HG02759 (cell line): ENCODE data around the gene SNCAIP.

Experiments
- ATAC-seq: cut with Tn5 transposase; IDR thresholded peaks from one replicate; pipeline ENCODE4 v1.9.1; 2021; ENCODE audit warnings: mild to moderate bottlenecking, moderate library complexity; ENCODE audit not compliant: unreplicated experiment

SNCAIP gene

GRCh38 chr5:122311961-122312590 is at the start of gene SNCAIP:
SNCAIP (plus strand) TSS chr5:122312237; CDS start chr5:122391135, 78,898 bp downstream.
- ATAC-seq: peak; percentile 80

- ATAC-seq: no peak
These were observed 48.5 kb upstream of the SNCAIP start for GRCh38 chr5:122263352-122264030.

GRCh38 chr5:122264610-122265009 is 47.4 kb upstream of the SNCAIP start:
- no peak for ATAC-seq

- no peak for ATAC-seq
These were observed 44.9 kb upstream of the SNCAIP start for GRCh38 chr5:122267185-122267584.

- ATAC-seq: no peak
These were observed 38.3 kb upstream of the SNCAIP start for GRCh38 chr5:122273696-122274095.

- no peak for ATAC-seq
These were observed 28.4 kb upstream of the SNCAIP start for GRCh38 chr5:122283592-122283991.

GRCh38 chr5:122286541-122286940 is 25.5 kb upstream of the SNCAIP start:
- no peak for ATAC-seq

- no peak for ATAC-seq
These were observed 24.9 kb upstream of the SNCAIP start for GRCh38 chr5:122287101-122287500.

GRCh38 chr5:122291000-122291901 is 20.8 kb upstream of the SNCAIP start:
- no peak for ATAC-seq

- no peak for ATAC-seq
These were observed 19.7 kb upstream of the SNCAIP start for GRCh38 chr5:122292332-122292731.

- peak; percentile 37 for ATAC-seq
These were observed 16.9 kb upstream of the SNCAIP start for GRCh38 chr5:122295138-122295537.

- no peak for ATAC-seq
These were observed 15.2 kb upstream of the SNCAIP start for GRCh38 chr5:122296871-122297270.

- ATAC-seq: peak; percentile 85
These were observed 14.3 kb upstream of the SNCAIP start for GRCh38 chr5:122297587-122298298.

- no peak for ATAC-seq
These were observed 11.7 kb upstream of the SNCAIP start for GRCh38 chr5:122300374-122300773.

- ATAC-seq: no peak
These were observed 11.0 kb upstream of the SNCAIP start for GRCh38 chr5:122301016-122301415.

GRCh38 chr5:122304471-122305215 is 7.4 kb upstream of the SNCAIP start:
- ATAC-seq: no peak

GRCh38 chr5:122306461-122306860 is 5.6 kb upstream of the SNCAIP start:
- no peak for ATAC-seq

- ATAC-seq: no peak
These were observed 1.1 kb upstream of the SNCAIP start for GRCh38 chr5:122310889-122311288.

- no peak for ATAC-seq
These were observed 508 bp upstream of the SNCAIP start for GRCh38 chr5:122311497-122311960.
